SK-N-SH treated with all-trans-retinoic acid at 6 μM for 48 hours (cell line): Measurements from ENCODE around the gene NAT14.

Experiments
- CSRNP3 ChIP-seq: fragments of 250-450 bp; sonication (Bioruptor Pico); IDR thresholded peaks from 2 replicates; pipeline ENCODE4 v1.5.1; 2021; ENCODE audit warnings: mild to moderate bottlenecking, moderate library complexity
- ISL1 ChIP-seq: fragments of 250-450 bp; sonication (Bioruptor Pico); IDR thresholded peaks from 2 replicates; pipeline ENCODE4 v2.1.2; 2022; ENCODE audit warnings: mild to moderate bottlenecking, moderate library complexity
- SNAI2 ChIP-seq: fragments of 250-450 bp; sonication (Bioruptor Pico); IDR thresholded peaks from 2 replicates; pipeline ENCODE4 v1.5.0; 2020; ENCODE audit warnings: mild to moderate bottlenecking, moderate library complexity

GRCh38 chr19:55449469-55449868 is 35.5 kb upstream of the NAT14 start:
- TF ChIP-seq ISL1 (no peak), SNAI2 (no peak), CSRNP3 (no peak)
